CMK (cell line): ENCODE results near the gene MVB12B.

ENCODE experiments used
- DNase-seq: peaks from one replicate; pipeline ENCODE4 v3.0.0-alpha.2; 2010; ENCODE audit warnings: low read depth

Gene MVB12B

DNA sequence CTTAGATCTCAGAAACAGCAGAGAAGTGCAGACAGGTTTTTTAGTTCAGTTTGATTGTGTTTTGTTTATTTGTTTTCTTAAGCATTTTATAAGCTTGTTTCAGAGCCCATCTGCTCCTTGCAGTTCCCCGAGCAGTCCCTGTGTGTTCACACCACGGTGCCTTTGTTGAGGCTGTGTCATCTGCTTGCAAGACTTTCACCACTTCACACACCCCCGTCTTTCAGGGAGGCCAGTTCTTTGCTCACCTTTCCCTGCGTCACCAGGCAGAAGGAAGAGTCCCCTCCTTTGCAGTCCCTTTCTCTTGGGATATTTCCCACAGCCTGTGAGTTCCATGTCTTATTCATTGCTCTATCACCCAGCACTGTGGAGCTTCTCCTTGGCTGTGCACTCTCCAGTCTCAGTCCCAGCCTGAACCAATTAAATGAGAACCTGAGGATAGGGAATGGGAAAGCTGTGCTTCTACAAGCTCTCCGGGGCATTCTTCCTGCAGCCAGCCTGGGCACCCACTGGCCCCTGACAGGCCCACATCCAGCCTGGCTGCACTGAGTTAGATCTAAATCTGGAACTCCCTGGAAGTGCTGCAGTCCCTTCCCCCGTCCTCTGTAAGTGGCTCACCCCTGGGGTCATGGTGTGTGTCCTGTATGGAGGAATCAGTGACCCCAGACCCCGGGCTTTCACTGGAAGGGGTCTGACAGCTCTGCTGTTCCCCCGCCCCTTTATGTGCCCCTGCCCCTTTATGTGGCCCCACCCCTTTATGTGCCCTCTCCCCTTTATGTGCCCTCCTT lies 5.5 kb downstream of the MVB12B start:
- no peak for DNase-seq

- no peak for DNase-seq
Observed at GRCh38 chr9:126334721-126335621, 8.3 kb downstream of the MVB12B start.

- no peak for DNase-seq
Observed at GRCh38 chr9:126335837-126336735, 9.5 kb downstream of the MVB12B start.

DNA sequence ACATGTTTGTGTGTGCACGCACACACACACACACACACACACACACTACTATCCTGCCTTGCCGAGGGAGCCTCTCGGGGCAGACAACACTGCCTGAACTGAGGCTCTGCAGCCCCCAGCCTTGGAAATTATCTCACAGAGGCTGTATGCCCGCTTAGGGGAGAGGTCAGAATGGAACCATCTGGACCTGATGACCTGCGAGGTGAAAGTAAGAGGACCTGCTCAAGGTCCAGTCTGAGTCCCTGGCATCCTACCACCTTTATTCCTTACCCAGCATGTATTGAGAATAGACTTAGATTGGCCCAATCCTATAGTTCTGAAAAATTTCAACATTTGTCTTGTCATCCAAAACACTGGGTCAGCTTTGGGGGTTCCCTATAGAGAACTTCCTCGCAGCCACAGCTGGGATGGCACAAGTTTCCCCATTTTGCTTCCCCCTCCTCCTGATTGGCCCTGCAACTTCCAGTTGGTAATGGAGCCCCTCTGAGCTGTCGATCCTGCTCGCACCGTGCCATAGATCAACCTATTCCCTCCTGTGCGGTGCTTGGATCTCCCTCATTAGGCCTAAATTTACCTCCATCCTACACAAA lies 10.2 kb downstream of the MVB12B start:
- DNase-seq: no peak

GRCh38 chr9:126337729-126338372 lies 11.2 kb downstream of the MVB12B start:
- no peak for DNase-seq

DNA sequence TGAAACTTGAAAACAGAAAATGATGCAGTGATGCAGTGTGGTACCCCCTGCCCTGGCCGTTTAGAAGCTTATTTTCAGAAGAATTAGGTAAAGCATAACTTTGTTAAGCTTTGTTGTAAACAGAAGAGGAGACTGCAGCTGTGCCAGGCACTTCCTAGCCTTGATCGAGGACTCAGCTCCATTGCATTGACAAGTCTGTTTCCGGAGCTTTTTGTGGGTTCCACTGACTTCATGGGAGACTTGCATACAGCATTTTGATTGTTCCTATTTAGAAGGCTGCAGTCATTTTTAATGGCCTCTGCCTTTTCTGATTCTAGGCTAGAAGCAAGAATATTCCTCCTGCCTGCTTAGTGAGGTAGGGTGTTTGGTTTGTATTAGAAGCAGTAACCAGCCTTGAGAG lies 12.3 kb downstream of the MVB12B start:
- no peak for DNase-seq

GRCh38 chr9:126341426-126341825 lies 14.8 kb downstream of the MVB12B start:
- no peak for DNase-seq

- DNase-seq: no peak
Observed at GRCh38 chr9:126341902-126342301, 15.3 kb downstream of the MVB12B start.

GRCh38 chr9:126342621-126343031 lies 16.0 kb downstream of the MVB12B start:
- no peak for DNase-seq

GRCh38 chr9:126343271-126343700 lies 16.7 kb downstream of the MVB12B start:
- no peak for DNase-seq

- no peak for DNase-seq
Observed at GRCh38 chr9:126346031-126346430, 19.4 kb downstream of the MVB12B start.

- no peak for DNase-seq
Observed at GRCh38 chr9:126347093-126347492, 20.5 kb downstream of the MVB12B start.

DNA sequence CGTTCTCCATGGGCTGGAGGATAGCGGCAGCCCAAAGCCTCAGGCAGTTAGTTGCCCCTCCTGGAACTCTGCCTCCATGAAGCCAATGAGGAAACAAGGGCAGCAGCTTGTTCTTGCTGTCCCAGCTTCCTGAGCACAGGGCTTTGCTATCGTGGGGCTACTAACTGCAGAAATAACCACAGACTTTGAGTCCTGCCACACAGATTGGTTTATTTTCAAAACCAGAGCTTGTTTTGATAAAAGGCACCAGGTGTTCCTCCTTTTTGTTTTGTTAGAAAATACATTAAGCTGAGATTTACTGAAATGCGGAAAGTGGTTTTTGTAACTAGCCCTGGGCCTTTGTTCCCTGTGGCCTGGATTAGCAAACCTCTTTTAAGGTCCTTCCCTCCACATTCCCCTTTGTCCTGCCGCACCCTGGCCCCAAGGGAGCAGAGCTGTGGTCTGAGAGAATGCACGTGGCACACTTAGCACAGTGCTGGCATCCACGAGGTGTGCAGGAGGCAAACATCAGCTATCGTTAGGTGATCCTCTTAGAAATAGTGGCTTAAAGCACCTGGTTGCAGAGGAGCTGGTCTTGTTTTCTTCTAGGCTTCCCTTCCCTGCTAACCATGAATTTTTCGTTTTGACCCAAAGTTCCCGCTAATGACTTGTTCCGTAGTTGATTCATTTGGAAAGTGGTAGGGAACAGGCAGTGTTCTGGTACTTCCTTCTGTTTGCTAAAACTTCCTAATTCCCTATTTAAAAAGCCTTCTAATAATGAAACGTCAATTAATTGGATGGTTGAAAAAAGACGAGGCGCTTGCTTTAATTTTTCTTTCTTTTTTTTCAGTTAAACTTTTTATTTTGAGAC lies 21.5 kb downstream of the MVB12B start:
- DNase-seq: no peak

DNA sequence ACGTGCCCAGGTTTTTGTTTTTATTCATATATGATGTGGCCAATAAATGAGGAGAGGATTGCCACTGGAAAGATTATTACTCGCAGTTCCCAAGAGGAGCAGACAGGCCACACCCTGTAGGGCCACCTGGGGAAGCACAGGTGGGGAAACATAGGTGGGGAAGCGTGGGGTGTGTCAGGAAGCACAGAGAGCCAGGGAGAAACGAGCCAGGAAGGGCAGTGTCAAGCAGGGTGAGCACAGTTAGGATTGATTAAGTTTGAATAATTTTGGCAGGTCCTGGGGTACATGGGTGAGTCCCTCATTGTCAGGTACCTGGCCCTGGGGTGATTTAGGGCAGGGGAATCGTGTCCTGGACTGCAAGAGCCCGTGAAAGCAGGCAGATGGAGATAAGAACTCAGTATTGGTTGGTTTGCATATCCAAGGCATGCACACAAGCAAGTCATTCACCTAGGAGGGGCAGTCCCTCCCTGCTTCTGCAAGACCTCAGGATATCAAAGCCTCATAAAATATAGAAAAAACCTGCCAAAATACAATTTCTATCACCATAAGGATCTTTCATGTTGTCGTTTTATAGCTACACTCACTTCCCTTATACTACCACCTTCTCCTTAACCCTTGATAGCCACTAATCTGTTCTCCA lies 22.4 kb downstream of the MVB12B start:
- DNase-seq: no peak

DNA sequence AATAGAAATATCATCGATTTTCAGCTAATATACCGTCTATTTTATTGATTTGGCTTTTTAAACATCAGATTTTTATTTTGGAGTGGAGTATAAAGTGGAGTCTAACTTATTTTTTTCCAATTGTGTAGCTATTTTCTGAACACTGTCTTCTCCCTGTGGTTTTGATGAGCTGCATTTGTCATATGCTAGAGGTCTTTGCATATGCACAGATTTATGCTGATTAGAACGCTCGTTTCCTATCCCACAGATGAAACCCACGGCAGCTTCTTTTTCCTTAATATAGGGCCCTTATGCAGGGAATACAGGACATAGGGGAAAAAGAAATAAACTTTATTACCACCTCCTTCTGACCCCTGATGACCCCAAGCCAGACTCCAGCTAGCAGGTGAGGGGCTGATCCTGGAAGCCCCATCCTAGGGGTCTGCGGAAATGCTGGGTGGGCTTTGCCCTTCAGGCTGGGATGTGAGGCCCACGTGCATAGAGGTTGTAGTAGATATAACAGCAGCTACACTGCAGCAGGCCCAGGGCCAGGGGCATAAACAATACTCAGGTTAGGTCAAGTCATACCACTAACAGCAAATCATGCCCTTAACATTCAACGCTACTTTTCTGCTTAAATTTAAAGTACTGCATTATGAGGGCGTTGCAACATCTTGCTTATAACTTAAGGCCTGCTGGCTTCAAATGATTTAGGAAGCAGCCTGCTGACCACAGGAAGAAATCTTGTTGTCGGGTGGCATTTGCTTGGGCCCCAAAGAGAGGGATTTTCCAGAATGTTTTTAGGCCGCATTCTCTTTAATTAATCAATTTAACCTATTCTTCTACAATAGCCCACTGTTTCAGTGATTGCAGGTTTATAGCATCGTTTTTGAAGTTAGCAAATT lies 28.5 kb downstream of the MVB12B start:
- no peak for DNase-seq

DNA sequence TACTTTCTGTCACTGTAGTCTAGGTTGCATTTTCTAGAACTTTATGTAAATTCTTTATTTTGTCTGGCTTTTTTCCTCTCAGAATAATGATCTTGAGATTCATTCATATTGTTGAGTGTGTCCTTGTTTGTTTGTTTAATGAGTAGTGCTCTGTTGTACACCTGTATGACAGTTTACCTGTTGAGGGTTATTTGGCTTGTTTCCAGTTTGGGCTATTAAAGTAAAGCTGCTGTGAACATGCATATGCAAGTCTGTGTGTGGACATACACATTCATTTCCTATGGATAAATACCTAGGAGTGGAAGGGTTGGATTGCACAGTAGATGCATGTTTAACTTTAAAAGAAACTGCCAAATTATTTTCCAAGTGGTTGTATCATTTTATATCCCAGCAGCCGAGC lies 30.4 kb downstream of the MVB12B start:
- DNase-seq: no peak

GRCh38 chr9:126360073-126360472 lies 33.4 kb downstream of the MVB12B start:
- no peak for DNase-seq

DNA sequence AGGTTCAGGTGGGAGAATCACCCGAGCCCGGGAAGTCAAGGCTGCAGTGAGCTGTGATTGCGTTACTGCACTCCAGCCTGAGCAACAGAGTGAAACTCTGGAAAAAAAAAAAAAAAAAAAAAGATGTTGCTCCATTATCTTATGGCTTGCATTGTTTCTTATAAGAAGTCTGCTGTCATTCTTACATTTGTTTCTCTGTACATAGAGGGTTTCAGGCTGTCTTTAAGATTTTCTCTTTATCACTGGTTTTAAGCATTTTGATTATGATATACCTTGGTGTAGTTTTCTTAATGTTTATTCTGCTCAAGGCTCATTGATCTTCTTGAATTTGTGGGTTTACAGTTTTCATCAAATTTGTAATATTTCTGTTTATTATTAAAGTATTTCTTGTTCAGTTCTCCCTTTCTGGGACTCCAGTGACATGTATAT lies 35.2 kb downstream of the MVB12B start:
- DNase-seq: no peak

GRCh38 chr9:126363250-126363649 lies 36.6 kb downstream of the MVB12B start:
- no peak for DNase-seq
